SK-N-MC (cell line): Measurements from ENCODE around the gene HUWE1.

Experiments
- DNase-seq: peaks from one replicate; pipeline ENCODE4 v3.0.0-alpha.2; 2011; ENCODE audit warnings: low read depth, low spot score
- H3K27ac ChIP-seq: fragments of 200-600 bp; sonication (generic); 2 replicates; pipeline ENCODE4 v1.5.1; 2016; ENCODE audit warnings: mixed run types
- H3K36me3 ChIP-seq: fragments of 200-600 bp; sonication (generic); 2 replicates; pipeline ENCODE4 v1.6.1; 2017; ENCODE audit warnings: antibody characterized with exemption, low read length, mixed read lengths; ENCODE audit not compliant: insufficient read depth
- H3K4me3 ChIP-seq: fragments of 200-600 bp; sonication (generic); 2 replicates; pipeline ENCODE4 v1.5.1; 2016
- H3K9ac ChIP-seq: fragments of 200-600 bp; sonication (generic); 2 replicates; pipeline ENCODE4 v1.8.0; 2017; ENCODE audit warnings: mixed run types, mixed read lengths; ENCODE audit not compliant: insufficient read length
- H3K9me3 ChIP-seq: fragments of 200-600 bp; sonication (generic); 2 replicates; pipeline ENCODE4 v1.6.1; 2017; ENCODE audit warnings: low read depth, mild to moderate bottlenecking, antibody characterized with exemption, low read length, moderate library complexity, mixed read lengths
- EZH2 ChIP-seq: fragments of 200-600 bp; sonication (generic); IDR thresholded peaks from one replicate; pipeline ENCODE4 v1.6.1; 2017; ENCODE audit warnings: antibody characterized with exemption
- FOXP2 ChIP-seq: optimal IDR thresholded peaks from 2 replicates; pipeline ENCODE3; 2011; ENCODE audit warnings: mild to moderate bottlenecking, moderate library complexity; ENCODE audit not compliant: insufficient read depth; ENCODE audit errors: extremely low read length, control extremely low read depth
- POLR2AphosphoS5 ChIP-seq: IDR thresholded peaks from 2 replicates; pipeline ENCODE4 v1.6.1; 2012; ENCODE audit warnings: mild to moderate bottlenecking, low read depth, low read length, borderline replicate concordance

Gene HUWE1

DNA sequence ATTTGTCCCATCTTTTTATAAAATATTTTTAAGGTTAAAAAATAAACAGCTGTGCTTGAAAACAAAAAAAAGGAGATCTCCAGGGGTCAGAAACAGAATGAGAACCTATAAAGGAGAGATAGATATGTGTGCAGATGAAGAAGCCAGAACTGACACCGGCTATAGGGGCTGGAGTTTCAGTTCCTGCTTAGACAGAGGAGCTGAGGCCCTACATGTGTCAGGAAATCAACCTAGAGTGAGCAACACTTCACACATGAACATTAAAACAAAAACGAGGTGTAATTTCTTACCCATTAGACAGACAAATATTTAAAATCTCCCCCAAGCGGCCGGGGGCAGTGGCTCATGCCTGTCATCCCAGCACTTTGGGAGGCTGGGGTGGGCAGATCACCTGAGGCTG, 17.8 kb upstream of the HUWE1 start:
- Histone ChIP-seq H3K9me3 (no peaks in the 10 kb centered on the region), H3K36me3 (no peaks in the 10 kb centered on the region), H3K27ac (no peak overlapping the region), H3K9ac (no peak overlapping the region), H3K4me3 (no peak overlapping the region)
- DNase-seq = no peak
- TF ChIP-seq FOXP2 (no peak), EZH2 (no peak), POLR2AphosphoS5 (no peak)

DNA sequence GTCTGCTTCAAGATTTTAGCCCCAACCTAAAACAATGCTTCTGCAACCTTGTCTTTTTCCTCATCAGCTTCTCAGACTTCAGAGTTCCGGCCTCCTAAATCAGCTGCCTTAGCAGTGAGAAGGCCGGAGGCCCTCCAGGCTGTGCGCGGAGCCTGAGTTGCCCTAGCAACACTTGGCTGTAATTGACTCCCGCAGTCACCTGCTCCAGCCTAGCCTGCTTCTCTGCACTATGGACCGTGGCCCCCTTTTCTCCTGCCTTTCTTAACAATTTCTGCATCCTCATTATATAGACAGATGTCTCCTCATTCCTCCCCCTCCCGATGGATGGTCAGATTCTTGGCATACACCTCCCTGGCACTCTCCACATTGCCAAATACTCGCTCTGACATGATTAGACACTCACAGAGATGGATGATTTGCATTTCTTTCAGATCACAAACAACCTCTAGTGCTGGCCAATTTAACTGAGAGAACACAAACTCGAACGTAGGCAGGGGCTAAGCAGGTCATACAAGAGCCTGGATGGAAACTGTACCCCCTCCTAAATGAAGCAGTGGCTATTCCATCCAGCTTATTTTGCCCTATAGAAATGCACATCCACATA, 9.5 kb upstream of the HUWE1 start:
- H3K9ac ChIP-seq = no peak overlapping the region
- H3K27ac ChIP-seq = no peak overlapping the region
- no peak for TF ChIP-seq EZH2
- no peak for TF ChIP-seq FOXP2
- TF ChIP-seq POLR2AphosphoS5 = no peak
- no peaks in the 10 kb centered on the region for H3K36me3 ChIP-seq
- DNase-seq = no peak
- H3K4me3 ChIP-seq = no peak overlapping the region
- H3K9me3 ChIP-seq = no peaks in the 10 kb centered on the region

DNA sequence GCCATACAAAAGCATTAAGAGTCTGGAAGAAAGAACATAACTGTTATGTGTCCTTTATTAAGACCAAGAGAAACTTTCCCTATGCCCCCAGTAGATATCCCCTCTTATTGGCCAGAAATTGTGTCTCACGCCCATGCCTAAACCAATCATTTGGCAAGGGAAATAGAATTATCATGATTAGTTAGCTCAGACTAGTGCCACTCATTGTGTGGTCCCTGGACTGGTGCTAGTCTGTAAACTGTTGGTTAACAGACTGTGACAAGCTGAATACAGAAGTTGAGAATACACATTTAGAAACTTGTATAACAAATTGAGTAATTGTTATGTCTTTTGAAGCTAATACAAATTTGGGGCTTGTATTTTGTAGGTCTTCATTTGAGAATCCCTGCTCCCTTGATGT, 8.1 kb upstream of the HUWE1 start:
- no peak overlapping the region for H3K27ac ChIP-seq
- no peaks in the 10 kb centered on the region for H3K9me3 ChIP-seq
- TF ChIP-seq POLR2AphosphoS5 (no peak), EZH2 (no peak), FOXP2 (no peak)
- H3K36me3 ChIP-seq = no peaks in the 10 kb centered on the region
- H3K9ac ChIP-seq = no peak overlapping the region
- H3K4me3 ChIP-seq = no peak overlapping the region
- no peak for DNase-seq

DNA sequence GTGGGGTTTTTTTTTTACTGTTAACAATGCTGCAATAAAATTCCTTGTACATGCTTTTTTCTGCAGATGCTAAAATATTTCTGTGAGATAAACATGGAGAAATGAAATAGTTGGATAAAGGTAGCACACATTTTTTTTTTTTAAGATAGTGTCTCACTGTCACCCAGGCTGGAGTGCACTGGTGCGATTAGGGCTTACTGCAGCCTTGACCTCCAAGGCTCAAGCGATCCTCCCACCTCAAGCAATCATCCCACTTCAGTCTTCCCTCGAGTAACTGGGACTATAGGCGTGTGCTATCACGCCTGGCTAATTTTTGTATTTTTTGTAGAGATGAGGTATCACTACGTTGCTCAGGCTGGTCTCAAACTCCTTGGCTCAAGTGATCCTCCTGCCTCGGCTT, 1.8 kb upstream of the HUWE1 start:
- no peaks in the 10 kb centered on the region for H3K36me3 ChIP-seq
- no peak overlapping the region for H3K27ac ChIP-seq
- TF ChIP-seq POLR2AphosphoS5 (no peak), FOXP2 (no peak), EZH2 (no peak)
- H3K4me3 ChIP-seq = no peak overlapping the region
- no peak overlapping the region for H3K9ac ChIP-seq
- H3K9me3 ChIP-seq = no peaks in the 10 kb centered on the region
- no peak for DNase-seq

DNA sequence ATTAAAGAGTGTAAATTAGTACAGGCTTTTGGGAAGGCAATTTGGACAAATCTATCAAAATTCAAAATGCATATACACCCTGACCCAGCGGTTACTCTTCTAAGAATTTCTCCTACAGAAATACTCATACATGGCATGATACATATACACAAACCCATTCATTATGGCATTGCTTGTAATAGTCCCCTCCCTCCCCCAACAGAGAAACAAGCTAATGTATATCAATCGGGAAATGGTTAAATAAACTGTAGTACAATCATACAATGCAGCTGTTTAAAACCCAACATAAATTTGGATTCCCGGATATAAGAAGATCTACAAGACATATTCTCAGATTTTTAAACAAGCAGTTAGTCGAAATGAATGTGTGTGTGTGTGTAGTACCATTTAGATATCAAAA, 808 bp downstream of the HUWE1 start:
- DNase-seq = no peak
- Histone ChIP-seq H3K36me3 (peaks cover 11% of the 10 kb centered on the region), H3K4me3 (peak overlapping the region; percentile 85), H3K27ac (peak overlapping the region; percentile 95), H3K9me3 (no peaks in the 10 kb centered on the region), H3K9ac (peak overlapping the region; percentile 97)
- TF ChIP-seq FOXP2 (no peak), POLR2AphosphoS5 (no peak), EZH2 (no peak)

DNA sequence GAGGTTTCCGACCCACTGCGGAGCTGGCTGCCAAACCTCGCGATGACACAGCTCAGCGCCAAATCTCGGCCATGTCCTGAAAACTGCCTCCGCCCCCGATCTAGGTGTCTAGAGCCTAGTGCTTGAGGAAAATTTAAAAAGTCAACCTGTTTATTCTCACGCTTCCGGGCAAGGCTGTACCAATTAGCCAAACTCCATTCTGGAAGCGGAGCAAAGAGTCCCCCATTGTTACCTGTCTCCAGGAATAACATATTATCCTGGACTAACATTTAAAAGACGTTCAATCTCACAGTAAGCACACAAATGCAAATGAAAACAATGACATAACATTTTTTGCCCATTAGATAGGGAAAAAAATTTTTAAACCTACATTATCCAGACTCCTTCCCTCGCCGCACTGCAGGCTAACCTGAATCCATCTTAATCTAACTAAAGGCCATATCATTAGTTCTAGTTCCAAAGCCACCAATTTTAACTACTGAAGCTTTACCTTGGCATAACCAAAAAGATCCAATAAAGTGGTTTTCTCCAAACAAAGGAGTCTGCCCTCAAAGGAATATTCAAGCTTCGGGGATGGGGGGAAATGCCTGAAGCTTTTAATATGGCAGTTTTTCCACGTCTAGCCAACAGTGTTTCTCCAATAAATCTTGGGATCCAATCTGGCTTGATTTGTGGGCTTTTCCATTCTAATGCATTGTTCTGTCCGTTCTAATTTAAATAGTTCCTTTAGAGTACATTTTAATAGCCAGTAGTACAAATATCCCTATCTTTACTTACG, 1.9 kb downstream of the HUWE1 start:
- no peak for DNase-seq
- Histone ChIP-seq H3K9me3 (no peaks in the 10 kb centered on the region), H3K27ac (peak overlapping the region; percentile 95), H3K9ac (peak overlapping the region; percentile 97), H3K36me3 (peaks cover 22% of the 10 kb centered on the region), H3K4me3 (peak overlapping the region; percentile 85)
- TF ChIP-seq EZH2 = no peak
- no peak for TF ChIP-seq FOXP2
- TF ChIP-seq POLR2AphosphoS5 = no peak; the same call in 1 of the 2 replicates

DNA sequence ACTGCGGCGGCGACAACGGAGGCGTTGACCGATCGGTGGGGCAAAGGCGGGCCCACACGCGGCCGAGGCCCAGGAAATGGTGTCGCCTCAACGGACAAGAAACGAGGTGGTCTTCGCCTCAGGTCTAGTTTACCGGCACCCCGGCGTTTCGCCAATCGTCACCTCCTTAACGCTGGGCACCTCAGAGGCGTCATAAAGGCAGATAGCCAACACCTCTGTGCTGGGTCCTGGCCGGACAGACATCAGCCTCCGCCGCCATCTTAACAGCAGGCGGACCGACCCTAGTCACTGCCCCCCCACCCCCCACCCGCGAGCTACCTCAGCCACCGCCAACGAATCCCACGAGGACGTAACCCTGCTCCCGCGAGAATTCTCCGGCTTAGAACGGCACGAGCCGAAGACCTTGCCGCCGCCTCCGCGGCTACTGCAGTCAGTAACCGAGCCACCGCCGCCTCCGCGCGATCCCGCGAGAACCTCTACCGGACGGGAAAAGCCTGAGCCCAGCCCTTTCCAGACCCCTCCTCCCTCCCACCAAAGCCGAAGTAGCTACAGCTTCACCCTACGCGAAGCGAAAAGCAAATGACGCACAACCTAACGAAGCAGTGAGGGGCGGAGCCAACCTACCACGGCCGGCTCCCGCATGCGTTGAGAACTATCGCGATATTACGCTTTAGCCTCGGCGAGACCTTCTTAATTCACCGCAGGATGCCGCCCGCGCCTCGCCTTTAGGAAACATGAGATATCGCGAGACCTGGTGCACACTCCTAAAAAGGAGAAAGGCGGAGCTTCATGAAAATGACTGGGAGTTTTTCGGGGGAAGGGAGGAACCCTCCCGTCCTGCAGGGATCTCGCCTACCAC, 2.7 kb downstream of the HUWE1 start:
- TF ChIP-seq EZH2 (no peak), POLR2AphosphoS5 (peak; percentile 46; the same call in 1 of the 2 replicates), FOXP2 (no peak)
- DNase-seq = peak; percentile 98
- H3K9me3 ChIP-seq = no peaks in the 10 kb centered on the region
- peak overlapping the region; percentile 99 for H3K9ac ChIP-seq
- peak overlapping the region; percentile 83 for H3K4me3 ChIP-seq
- peaks cover 29% of the 10 kb centered on the region for H3K36me3 ChIP-seq
- H3K27ac ChIP-seq = peak overlapping the region; percentile 90

DNA sequence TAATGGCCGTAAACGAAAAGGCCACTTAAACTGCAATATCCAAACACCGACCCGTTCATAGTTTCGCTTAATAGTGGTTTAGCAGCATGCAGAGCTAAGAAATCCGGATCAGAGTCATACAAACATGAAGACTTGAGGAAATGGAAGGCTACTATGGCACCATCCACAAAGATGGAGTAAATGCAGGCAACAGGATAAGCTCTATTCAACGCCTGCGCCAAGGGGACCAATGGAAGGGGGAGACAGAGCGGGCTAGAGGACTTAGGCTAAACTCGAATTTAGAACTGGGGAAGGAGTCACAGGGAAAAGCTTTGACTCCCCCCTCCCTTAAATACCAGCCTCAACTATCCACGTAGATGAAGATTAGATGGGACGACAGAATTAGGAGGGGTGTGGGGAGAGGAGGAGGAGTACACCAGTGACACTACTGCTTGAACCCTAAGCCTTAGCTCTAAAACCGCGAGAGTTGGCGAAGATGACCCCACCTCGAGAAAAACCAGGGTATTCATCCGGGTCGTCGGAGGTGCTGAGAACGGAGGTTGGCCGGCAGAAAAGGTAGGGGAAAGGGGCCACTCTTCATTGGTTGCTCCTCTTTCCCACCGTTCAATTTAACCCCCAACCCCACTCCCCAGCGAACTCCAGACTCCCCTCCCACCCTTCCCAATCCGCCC, 3.5 kb downstream of the HUWE1 start:
- peak overlapping the region; percentile 90 for H3K27ac ChIP-seq
- peak overlapping the region; percentile 83 for H3K4me3 ChIP-seq
- H3K9me3 ChIP-seq = no peaks in the 10 kb centered on the region
- no peak for DNase-seq
- H3K36me3 ChIP-seq = peaks cover 36% of the 10 kb centered on the region
- no peak for TF ChIP-seq EZH2
- TF ChIP-seq POLR2AphosphoS5 = no peak
- TF ChIP-seq FOXP2 = no peak
- H3K9ac ChIP-seq = peak overlapping the region; percentile 99
